ENCODE data around the gene TEX30. TPM values are rescaled to one million over a fixed set of nuclear protein-coding genes. Genes with fewer than 3 reads are reported as not detected.
"Not testable (repeated sequence)": the region's sequence is repeated elsewhere in the genome, so short reads cannot be mapped to it uniquely, and the experiment has no call there.

TEX30 gene
- 34.6 and 36.3 TPM in 2 replicates for total RNA-seq (2014; rRNA removed)
- polyA plus RNA-seq (2012), result 10.7 TPM

DNA sequence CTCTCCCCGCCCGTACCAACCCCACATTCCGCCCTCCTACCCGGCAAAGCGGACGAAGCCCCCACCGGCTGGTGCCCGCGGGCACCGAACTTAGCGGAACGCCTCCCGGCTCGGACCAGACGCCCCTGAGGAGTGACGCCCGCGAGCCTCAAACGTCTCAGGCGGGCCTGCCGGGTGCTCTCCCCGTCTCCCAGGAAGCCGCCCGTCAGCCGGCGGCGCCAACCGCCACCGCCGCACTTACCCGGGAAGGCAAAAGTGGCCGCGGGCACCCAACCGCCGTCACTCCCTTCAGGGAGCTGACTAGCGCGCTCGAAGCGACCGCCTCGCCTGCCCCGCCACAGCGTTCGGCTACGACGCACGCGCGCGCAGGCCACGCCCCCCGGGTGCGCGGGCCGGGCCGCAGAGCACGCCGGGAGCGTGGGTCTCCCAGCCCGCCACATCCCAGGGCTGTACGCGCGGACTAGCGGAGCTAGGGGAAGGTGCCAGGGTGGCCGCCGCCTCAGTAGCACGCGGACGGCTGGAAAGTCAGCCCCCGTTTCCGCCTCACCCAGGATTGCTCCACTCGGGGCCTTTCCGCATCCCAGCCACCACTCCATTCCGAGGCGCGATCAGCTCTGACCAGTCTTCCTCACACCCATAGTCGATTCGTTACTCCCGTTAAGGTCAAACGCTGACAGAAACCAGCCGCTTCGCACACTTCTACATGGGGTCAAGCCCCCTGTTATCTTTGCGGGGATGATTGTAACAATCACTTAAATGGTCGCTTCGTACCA is at the start of gene TEX30:
Gene TEX30 (minus strand): TSS at position 346 of the 773 bp plus-strand sequence. CDS start 3,760 bp downstream, outside the sequence.
- DNase-seq (ENCODE audit: low read depth), result peak; percentile 83

- no peak for DNase-seq (ENCODE audit: low read depth)
Observed at GRCh38 chr13:102817907-102818306, 44.3 kb upstream of the TEX30 start.

DNA sequence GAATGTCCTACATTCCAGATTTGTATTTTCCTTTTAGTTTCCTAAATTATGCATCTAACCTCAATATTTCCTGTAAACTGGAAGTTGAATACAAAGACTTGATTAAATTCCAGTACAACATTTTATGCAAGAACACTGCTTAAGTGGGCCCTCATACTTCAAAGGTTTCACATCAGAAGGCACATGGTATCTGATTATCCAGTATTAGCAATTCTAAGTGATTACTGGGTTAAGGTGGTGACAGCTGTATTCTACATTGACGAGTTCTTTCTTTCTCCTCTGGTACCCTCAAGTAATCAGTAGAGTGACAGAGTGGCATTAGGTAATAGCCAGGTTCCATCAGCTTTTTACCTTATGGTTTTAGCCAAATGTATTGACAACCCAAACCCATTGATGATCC is 43.7 kb upstream of the TEX30 start:
- DNase-seq (ENCODE audit: low read depth), result no peak

DNA sequence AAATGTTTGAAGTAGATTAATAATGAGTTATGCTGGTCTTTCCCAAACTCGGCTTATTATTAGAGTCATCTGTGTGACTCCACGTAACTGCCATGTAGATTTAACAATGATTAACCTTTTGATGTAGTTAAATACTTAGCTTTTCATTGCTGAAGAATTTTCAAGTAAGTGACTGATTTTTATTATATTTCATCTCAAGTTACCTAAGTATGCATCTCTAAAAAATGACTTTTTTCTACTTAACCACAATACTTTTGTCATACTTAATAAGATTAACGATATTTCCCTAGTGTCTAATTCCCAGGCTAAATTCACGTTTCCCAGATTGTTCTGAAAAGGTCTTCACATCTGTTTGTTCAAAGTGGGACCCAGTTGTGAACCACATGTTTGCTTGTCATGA is 43.1 kb upstream of the TEX30 start:
- DNase-seq (ENCODE audit: low read depth), result no peak

GRCh38 chr13:102815788-102816187 is 42.2 kb upstream of the TEX30 start:
- no peak for DNase-seq (ENCODE audit: low read depth)

DNA sequence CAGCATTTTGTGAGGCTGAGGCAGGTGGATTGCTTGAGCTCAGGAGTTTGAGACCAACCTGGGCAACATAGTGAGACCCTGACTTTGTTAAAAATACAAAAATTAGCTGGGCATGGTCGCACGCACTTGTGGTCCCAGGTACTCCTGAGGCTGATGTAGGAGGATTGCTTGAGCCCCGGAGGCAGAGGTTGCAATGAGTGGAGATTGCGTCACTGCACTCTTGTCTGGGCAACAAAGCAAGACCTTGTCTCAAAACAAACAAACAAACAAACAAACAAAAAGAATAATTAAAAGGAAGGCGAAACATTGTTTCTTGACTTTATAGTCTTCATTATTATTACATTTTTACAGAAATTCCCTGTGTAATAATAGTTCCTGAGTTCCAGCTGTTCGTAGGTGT is 41.2 kb upstream of the TEX30 start:
- no peak for DNase-seq (ENCODE audit: low read depth)

DNA sequence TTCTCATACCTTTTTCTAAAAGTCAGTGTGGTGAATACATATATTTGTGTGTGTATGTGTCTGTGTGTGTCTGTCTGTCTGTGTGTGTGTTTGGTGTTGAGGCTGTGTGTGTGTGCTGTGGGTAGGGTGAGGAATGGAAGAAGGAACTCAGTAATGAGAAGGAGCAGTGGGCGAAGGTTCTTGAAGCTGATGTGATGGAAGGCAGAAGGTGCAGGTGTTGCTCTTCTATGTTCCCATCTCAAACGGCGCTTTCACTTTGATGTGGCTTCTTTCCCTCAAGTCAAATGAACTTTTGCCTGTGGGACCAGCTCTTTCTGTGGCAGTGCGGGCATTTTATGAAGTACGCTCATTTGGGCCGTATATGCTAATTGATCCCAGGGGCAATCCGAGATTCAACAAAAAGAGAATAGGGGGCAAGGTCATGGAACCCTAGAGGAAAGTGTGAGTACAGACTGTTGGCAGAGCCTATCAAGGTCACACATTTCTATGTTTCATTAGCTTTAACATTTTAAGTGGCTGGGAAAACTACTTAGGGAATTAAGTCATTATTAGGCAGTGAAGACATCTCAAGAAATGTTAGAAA is 40.5 kb upstream of the TEX30 start:
- DNase-seq (ENCODE audit: low read depth), result no peak

GRCh38 chr13:102812611-102813287 is 39.2 kb upstream of the TEX30 start:
- DNase-seq (ENCODE audit: low read depth), result peak; percentile 10

- no peak for DNase-seq (ENCODE audit: low read depth)
Observed at GRCh38 chr13:102807699-102808098, 34.1 kb upstream of the TEX30 start.

DNA sequence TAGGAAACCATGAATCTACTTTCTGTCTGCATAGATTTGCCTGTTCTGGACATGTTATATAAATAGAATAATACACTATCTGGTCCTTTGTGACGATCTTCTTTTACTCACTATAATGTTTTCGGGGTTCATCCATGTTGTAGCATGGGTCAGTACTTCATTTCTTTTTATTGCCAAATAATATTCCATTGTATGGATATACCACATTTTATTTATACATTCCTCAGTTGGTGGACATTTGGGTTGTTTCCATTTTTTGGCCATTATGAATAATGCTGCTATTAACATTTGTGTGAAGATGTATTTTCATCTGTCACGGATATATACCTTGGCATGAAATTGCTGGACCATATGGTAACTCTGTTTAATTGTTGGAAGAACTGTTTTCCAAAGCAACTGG is 32.1 kb upstream of the TEX30 start:
- DNase-seq (ENCODE audit: low read depth), result no peak

DNA sequence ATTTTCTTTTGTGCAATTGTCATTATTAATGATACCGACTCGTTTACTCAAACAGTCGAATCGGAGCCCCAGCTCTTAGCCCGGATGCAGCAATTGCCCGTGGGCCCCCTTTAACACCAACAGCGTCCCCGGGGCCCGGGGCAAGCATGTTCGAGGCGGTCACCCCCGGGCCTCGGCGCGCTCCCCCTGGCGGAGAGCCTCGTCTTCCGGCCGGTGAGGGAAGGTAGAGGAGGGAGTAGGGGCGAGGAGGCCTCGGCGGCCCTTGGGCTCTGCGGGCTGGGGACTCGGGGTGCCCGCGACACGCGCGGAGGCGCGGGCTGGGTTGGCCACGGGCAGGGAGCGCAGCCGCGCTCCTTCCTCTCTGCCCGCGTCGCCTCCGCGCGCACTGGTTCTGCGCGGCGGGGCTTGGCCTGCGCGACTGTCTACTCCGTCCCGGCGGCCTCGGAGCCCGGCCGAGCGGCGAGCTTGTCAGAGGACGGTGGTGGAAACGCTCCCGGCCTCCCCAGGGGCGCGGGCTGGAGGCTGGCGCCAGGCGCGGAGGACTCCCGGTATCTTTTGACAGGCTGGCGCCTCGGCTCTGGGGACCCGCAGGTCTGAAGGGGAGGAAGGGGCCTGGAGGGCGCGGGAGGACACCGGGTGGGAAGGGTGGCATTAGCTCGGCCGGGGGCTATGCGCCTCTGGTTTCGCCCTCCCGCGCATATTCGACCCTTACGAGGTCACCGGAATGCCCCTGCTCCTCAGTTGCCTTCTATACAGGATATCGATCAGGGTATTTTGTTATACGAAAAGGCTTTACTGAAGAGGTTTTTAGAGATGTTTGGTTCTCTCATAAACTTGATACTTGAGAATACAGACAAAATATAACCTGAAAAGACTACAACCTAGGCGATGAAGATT is 26.8 kb upstream of the TEX30 start:
- DNase-seq (ENCODE audit: low read depth), result peak; percentile 79

DNA sequence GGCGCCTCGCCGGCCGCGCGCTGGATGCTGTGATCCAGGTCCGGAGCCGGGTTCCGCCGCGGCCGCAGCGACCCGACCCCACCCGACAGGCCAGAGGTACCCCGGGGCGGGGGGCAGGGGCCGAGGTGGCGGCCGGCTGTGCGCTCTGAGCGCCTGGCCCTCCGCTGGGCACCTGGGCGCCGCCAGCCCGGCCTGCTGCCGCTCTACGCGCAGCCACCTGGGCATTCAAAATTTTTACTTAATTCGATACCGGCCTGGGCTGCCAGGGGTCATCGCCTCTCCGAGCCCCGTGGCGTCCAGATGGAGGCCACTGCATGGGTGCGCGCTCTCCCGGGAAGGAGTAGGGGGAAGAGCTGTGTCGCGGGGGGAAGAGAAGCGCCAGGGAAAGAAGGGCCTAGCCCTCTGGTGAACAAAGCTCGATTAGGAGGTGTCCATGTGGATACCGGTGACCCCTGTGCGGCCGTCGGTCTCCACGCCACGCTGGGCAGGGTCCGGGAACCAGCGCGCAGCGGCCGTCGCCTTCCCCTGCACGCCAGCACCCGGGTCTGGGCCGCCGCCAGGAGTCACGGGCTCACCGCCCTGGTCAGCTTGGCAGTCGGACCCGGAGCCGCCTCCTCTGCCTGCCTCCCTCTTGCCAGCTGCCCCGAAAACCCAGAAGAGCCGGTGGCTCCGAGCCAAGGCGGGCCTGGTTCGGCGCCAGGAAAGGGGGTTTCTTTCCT is 26.0 kb upstream of the TEX30 start:
- no peak for DNase-seq (ENCODE audit: low read depth)

GRCh38 chr13:102798581-102799425 is 25.2 kb upstream of the TEX30 start, which contains the start of the genes BIVM and POGLUT2:
Gene BIVM, plus strand, starts transcription at chr13:102799119. Its CDS starts 8,149 bp downstream, at chr13:102807268.
Gene POGLUT2, minus strand, starts transcription at chr13:102798976. Its CDS starts 306 bp downstream, at chr13:102798670.
- peak; percentile 89 for DNase-seq (ENCODE audit: low read depth)

- DNase-seq (ENCODE audit: low read depth), result no peak
Observed at GRCh38 chr13:102793611-102794355, 20.2 kb upstream of the TEX30 start.

DNA sequence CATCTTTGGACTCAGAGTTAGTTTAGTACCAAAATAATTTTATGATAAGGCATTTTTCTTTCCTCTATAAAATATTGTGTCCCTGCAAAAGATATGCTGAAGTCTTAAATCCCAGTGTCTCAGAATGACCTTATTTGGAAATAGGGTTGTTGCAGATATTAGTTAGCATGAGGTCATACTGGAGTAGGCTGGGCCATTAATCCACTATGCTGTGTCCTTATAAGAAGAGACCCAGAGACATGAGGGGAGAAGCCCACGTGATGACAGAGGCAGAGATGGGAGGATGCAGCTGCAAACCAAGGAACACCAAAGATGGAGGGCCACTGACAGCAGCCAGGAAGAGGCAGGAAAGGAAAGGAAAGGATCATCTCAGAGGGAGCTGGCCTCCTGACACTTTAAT is 18.8 kb upstream of the TEX30 start:
- no peak for DNase-seq (ENCODE audit: low read depth)

- DNase-seq (ENCODE audit: low read depth), result no peak
Observed at GRCh38 chr13:102788683-102789082, 15.1 kb upstream of the TEX30 start.

DNA sequence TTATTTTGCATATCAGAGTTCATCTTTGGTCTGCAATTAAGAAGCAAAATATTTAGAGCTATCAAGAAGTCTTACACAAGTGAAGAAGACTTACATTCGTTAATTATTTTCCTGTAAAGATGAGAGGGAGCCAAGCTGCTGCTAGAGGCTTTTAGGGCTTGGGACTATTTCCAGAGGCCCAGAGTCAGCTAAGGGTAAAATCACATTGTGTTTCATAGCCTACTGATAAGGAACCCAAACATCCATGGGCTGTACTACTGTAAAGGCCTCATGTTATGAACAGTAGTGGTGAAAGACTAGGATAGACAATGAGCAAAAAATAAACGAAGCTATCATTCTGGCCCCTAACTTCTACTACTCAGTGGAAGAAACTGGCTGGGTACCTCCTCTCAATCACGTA is 10.9 kb upstream of the TEX30 start:
- no peak for DNase-seq (ENCODE audit: low read depth)

- no peak for DNase-seq (ENCODE audit: low read depth)
Observed at GRCh38 chr13:102781591-102781990, 8.0 kb upstream of the TEX30 start.

- not testable (repeated sequence) for DNase-seq (ENCODE audit: low read depth)
Observed at GRCh38 chr13:102780656-102781055, 7.1 kb upstream of the TEX30 start.
